Liver (tissue), 9 donors: ENCODE measurements around the gene TRPM8. TPM values are rescaled to one million over a fixed set of nuclear protein-coding genes. Genes with fewer than 3 reads are reported as not detected.

ENCODE experiments used
- DNase-seq: peaks from one replicate; pipeline ENCODE4 v3.0.0-alpha.2; 2017; ENCODE audit warnings: low spot score
- H3K27ac ChIP-seq, 2 donors: one replicate each; pipeline ENCODE4 v1.7.0; 2013; ENCODE audit warnings: inconsistent platforms in 2 of 2, low read length in 2 of 2, control low read depth in 1 of 2, low read depth in 1 of 2, mild to moderate bottlenecking in 1 of 2
- H3K27me3 ChIP-seq, 4 donors: one replicate each; pipeline versions ENCODE4 v1.6.1 to v1.7.0; 2013; ENCODE audit warnings: low read length in 3 of 4, inconsistent platforms in 1 of 4, mild to moderate bottlenecking in 1 of 4, moderate library complexity in 1 of 4; ENCODE audit not compliant: control insufficient read depth in 4 of 4, insufficient read depth in 4 of 4
- H3K36me3 ChIP-seq, 4 donors: one replicate each; pipeline versions ENCODE4 v1.6.1 to v1.7.0; 2013; ENCODE audit warnings: low read length in 3 of 4, mild to moderate bottlenecking in 3 of 4, low read depth in 1 of 4, moderate library complexity in 1 of 4; ENCODE audit not compliant: control insufficient read depth in 4 of 4, insufficient read depth in 3 of 4
- H3K4me1 ChIP-seq, 4 donors: one replicate each; pipeline versions ENCODE4 v1.6.1 to v1.7.0; 2013; ENCODE audit warnings: low read length in 3 of 4, mild to moderate bottlenecking in 3 of 4, moderate library complexity in 1 of 4; ENCODE audit not compliant: control insufficient read depth in 4 of 4, insufficient read depth in 4 of 4
- H3K4me3 ChIP-seq, 3 donors: one replicate each; pipeline versions ENCODE4 v1.6.1 to v1.7.0; 2013; ENCODE audit warnings: low read length in 3 of 3, control low read depth in 1 of 3, low read depth in 1 of 3, mild to moderate bottlenecking in 1 of 3
- H3K9ac ChIP-seq, 2 donors: one replicate each; pipeline ENCODE4 v1.7.0; 2013; ENCODE audit warnings: low read length in 2 of 2, mild to moderate bottlenecking in 2 of 2, moderate library complexity in 2 of 2, control low read depth in 1 of 2, low read depth in 1 of 2
- H3K9me3 ChIP-seq, 4 donors: one replicate each; pipeline versions ENCODE4 v1.6.1 to v1.7.0; 2013; ENCODE audit warnings: low read length in 3 of 4; ENCODE audit not compliant: control insufficient read depth in 4 of 4
- ATF3 ChIP-seq: IDR thresholded peaks from 2 replicates; pipeline ENCODE4 v1.6.1; 2016; ENCODE audit warnings: antibody characterized with exemption
- CTCF ChIP-seq: fragments of 150-350 bp; IDR thresholded peaks from 2 replicates; pipeline ENCODE4 v1.5.1; 2017; ENCODE audit warnings: improper control_type of control experiment, low read depth, low read length; ENCODE audit not compliant: missing input control
- EGR1 ChIP-seq, 2 donors: IDR thresholded peaks; 2 replicates each; pipeline ENCODE4 v1.6.1; 2016 to 2018; ENCODE audit warnings: antibody characterized with exemption in 2 of 2, low read depth in 2 of 2
- FOXA1 ChIP-seq: IDR thresholded peaks from 2 replicates; pipeline ENCODE4 v1.6.1; 2016; ENCODE audit warnings: antibody characterized with exemption
- FOXA2 ChIP-seq: IDR thresholded peaks from 2 replicates; pipeline ENCODE4 v1.6.1; 2016; ENCODE audit warnings: antibody characterized with exemption
- GABPA ChIP-seq, 2 donors: IDR thresholded peaks in 1 of 2; conservative IDR thresholded peaks in 1 of 2; 2 replicates each; pipeline ENCODE4 v1.6.1; 2016; ENCODE audit warnings: antibody characterized with exemption in 2 of 2, mild to moderate bottlenecking in 1 of 2, moderate library complexity in 1 of 2
- HNF4G ChIP-seq: IDR thresholded peaks from 2 replicates; pipeline ENCODE4 v1.6.1; 2016; ENCODE audit warnings: antibody characterized with exemption
- NR2F2 ChIP-seq: IDR thresholded peaks from 2 replicates; pipeline ENCODE4 v1.6.1; 2016; ENCODE audit warnings: antibody characterized with exemption
- RAD21 ChIP-seq, 2 donors: IDR thresholded peaks; 2 replicates each; pipeline ENCODE4 v1.6.1; 2016; ENCODE audit warnings: antibody characterized with exemption in 2 of 2, mild to moderate bottlenecking in 2 of 2
- REST ChIP-seq: IDR thresholded peaks from 2 replicates; pipeline ENCODE4 v1.6.1; 2016; ENCODE audit warnings: antibody characterized with exemption, mild to moderate bottlenecking
- RXRA ChIP-seq, 2 donors: IDR thresholded peaks; 2 replicates each; pipeline ENCODE4 v1.6.1; 2017 to 2018; ENCODE audit warnings: antibody characterized with exemption in 2 of 2, mild to moderate bottlenecking in 1 of 2
- TAF1 ChIP-seq: conservative IDR thresholded peaks from 2 replicates; pipeline ENCODE4 v1.6.1; 2016; ENCODE audit warnings: antibody characterized with exemption, mild to moderate bottlenecking
- YY1 ChIP-seq: IDR thresholded peaks from 2 replicates; pipeline ENCODE4 v1.6.1; 2016; ENCODE audit warnings: antibody characterized with exemption, mild to moderate bottlenecking
- ZBTB33 ChIP-seq: IDR thresholded peaks from 2 replicates; pipeline ENCODE4 v1.6.1; 2016; ENCODE audit warnings: antibody characterized with exemption
- WGBS: extraction: QIAGEN DNeasy Blood & Tissue Kit; methylation state at CpG from one replicate; pipeline ENCODE4 v1.1.7; 2013; 5-methylcytosine and 5-hydroxymethylcytosine counted together
- polyA plus RNA-seq, 2 donors: library from polyadenylated mRNA; stranded (reverse) in 1 of 2; unstranded in 1 of 2; fragments of 200-250 nt in 1 of 2; fragments of >200 nt in 1 of 2; fragmentation: Nextera tagmentation in 1 of 2; extraction: Ambion mirVana in 1 of 2; gene quantifications; one replicate each; pipeline versions ENCODE4 v1.2.1 to v1.2.3, GENCODE V29; 2013 to 2015
- total RNA-seq, 2 donors: library from RNA; depleted of rRNA; stranded (reverse); fragments of >200 nt; gene quantifications; one replicate each; pipeline ENCODE4 v1.2.3, GENCODE V29; 2014
- donor health status: healthy.
- donor health status: healthy.
- donor health status: healthy.
- donor health status: healthy.
- donor health status: healthy.

TRPM8 gene
- total and polyA plus RNA-seq, 4 donors = 1.1 to 79.2 (median 33.2) TPM

- Histone ChIP-seq H3K4me1 (peaks cover 0 to 38% (median 11%) of the 10 kb centered on the region in 4 donors), H3K9me3 (no peaks in the 10 kb centered on the region), H3K36me3 (peaks cover 0 to 15% (median 8%) of the 10 kb centered on the region in 4 donors), H3K9ac (no peak overlapping the region), H3K27me3 (no peaks in the 10 kb centered on the region), H3K27ac (peak overlapping the region; percentile 41 to 80), H3K4me3 (peak overlapping the region in 2 of 3 donors; percentile 42 to 58)
- TF ChIP-seq FOXA2 (no peak), NR2F2 (no peak), TAF1 (no peak), EGR1 (IDR thresholded peaks at IDR 0.05; ENCODE audit: low read depth in 2 of 2) (no peak)
- WGBS = 83% methylated on average over 13 of the region's 13 CpGs
- no peak for DNase-seq
Measured at GRCh38 chr2:233982421-233983121, 65.4 kb downstream of the TRPM8 start.

- Histone ChIP-seq H3K27me3 (no peaks in the 10 kb centered on the region), H3K36me3 (peaks cover 0 to 15% (median 8%) of the 10 kb centered on the region in 4 donors), H3K27ac (no peak overlapping the region), H3K9ac (no peak overlapping the region), H3K4me1 (peaks cover 0 to 37% (median 13%) of the 10 kb centered on the region in 4 donors), H3K4me3 (no peak overlapping the region), H3K9me3 (no peaks in the 10 kb centered on the region)
- no peak for TF ChIP-seq GABPA (IDR thresholded peaks at IDR 0.05 in 1 of 2, conservative IDR thresholded peaks at IDR 0.05 in 1 of 2)
- TF ChIP-seq RAD21 (IDR thresholded peaks at IDR 0.05) = no peak
- TF ChIP-seq NR2F2 = no peak
- no peak for TF ChIP-seq ZBTB33
- no peak for TF ChIP-seq FOXA2
- TF ChIP-seq ATF3 = no peak
- no peak for TF ChIP-seq HNF4G
- no peak for TF ChIP-seq REST
- no peak for TF ChIP-seq FOXA1
- no peak for TF ChIP-seq EGR1 (IDR thresholded peaks at IDR 0.05; ENCODE audit: low read depth in 2 of 2)
- no peak for TF ChIP-seq TAF1
- no peak for TF ChIP-seq YY1
- TF ChIP-seq CTCF = no peak
- TF ChIP-seq RXRA (IDR thresholded peaks at IDR 0.05) = no peak
- no peak for DNase-seq
- 89% methylated on average over 6 of the region's 6 CpGs for WGBS
Measured at GRCh38 chr2:233983445-233983844, 66.3 kb downstream of the TRPM8 start.
